Dendritic cell treated with granulocyte-macrophage colony-stimulating factor and Interleukin-4, amounts not matched to agents 40 ng/mL and 50 ng/mL, for 4 days (primary cell): Measurements from ENCODE around the gene KIAA0825.

Experiments
- H3K27ac Mint-ChIP-seq: one replicate; pipeline ENCODE4 v1.8.0; 2022; ENCODE audit warnings: mild to moderate bottlenecking, mixed read lengths
- H3K27me3 Mint-ChIP-seq: one replicate; pipeline ENCODE4 v1.8.0; 2022; ENCODE audit warnings: mild to moderate bottlenecking, mixed read lengths
- H3K36me3 Mint-ChIP-seq: one replicate; pipeline ENCODE4 v1.8.0; 2022; ENCODE audit warnings: low read depth, mixed read lengths
- H3K4me1 Mint-ChIP-seq: one replicate; pipeline ENCODE4 v1.8.0; 2022; ENCODE audit warnings: low read depth, mixed read lengths
- H3K4me3 Mint-ChIP-seq: one replicate; pipeline ENCODE4 v1.8.0; 2022; ENCODE audit warnings: mild to moderate bottlenecking, moderate library complexity, mixed read lengths
- H3K9me3 Mint-ChIP-seq: one replicate; pipeline ENCODE4 v1.8.0; 2022; ENCODE audit warnings: mixed read lengths
- intact Hi-C: fragments of 100-400 bp; cut with micrococcal nuclease; formaldehyde crosslinking; loops from one replicate; pipeline ENCODE4 v1.15.0; 2022

KIAA0825 gene

GRCh38 chr5:94463739-94464138 lies 154.7 kb downstream of the KIAA0825 start:
- Mint-ChIP-seq H3K27ac (no peak overlapping the region), H3K4me1 (no peaks in the 10 kb centered on the region), H3K9me3 (no peaks in the 10 kb centered on the region), H3K36me3 (no peaks in the 10 kb centered on the region), H3K27me3 (no peaks in the 10 kb centered on the region), H3K4me3 (no peak overlapping the region)
- intact Hi-C loops, result no loop called here

GRCh38 chr5:94461131-94461530 lies 157.3 kb downstream of the KIAA0825 start:
- Mint-ChIP-seq H3K36me3 (no peaks in the 10 kb centered on the region), H3K9me3 (no peaks in the 10 kb centered on the region), H3K27ac (no peak overlapping the region), H3K4me1 (no peaks in the 10 kb centered on the region), H3K4me3 (no peak overlapping the region), H3K27me3 (no peaks in the 10 kb centered on the region)
- intact Hi-C loops, result no loop called here

GRCh38 chr5:94459915-94460314 lies 158.5 kb downstream of the KIAA0825 start:
- Mint-ChIP-seq H3K4me1 (no peaks in the 10 kb centered on the region), H3K27me3 (no peaks in the 10 kb centered on the region), H3K4me3 (no peak overlapping the region), H3K27ac (no peak overlapping the region), H3K36me3 (no peaks in the 10 kb centered on the region), H3K9me3 (no peaks in the 10 kb centered on the region)
- intact Hi-C loops, result no loop called here

- Mint-ChIP-seq H3K9me3 (no peaks in the 10 kb centered on the region), H3K36me3 (no peaks in the 10 kb centered on the region), H3K4me1 (no peaks in the 10 kb centered on the region), H3K4me3 (no peak overlapping the region), H3K27me3 (no peaks in the 10 kb centered on the region), H3K27ac (no peak overlapping the region)
- intact Hi-C loops, result no loop called here
Observed at GRCh38 chr5:94457788-94458187, 160.6 kb downstream of the KIAA0825 start.

- Mint-ChIP-seq H3K4me3 (no peak overlapping the region), H3K36me3 (no peaks in the 10 kb centered on the region), H3K27ac (no peak overlapping the region), H3K4me1 (no peaks in the 10 kb centered on the region), H3K27me3 (no peaks in the 10 kb centered on the region), H3K9me3 (no peaks in the 10 kb centered on the region)
- intact Hi-C loops, result no loop called here
Observed at GRCh38 chr5:94445726-94446125, 172.7 kb downstream of the KIAA0825 start.

- Mint-ChIP-seq H3K4me3 (no peak overlapping the region), H3K27me3 (no peaks in the 10 kb centered on the region), H3K4me1 (no peaks in the 10 kb centered on the region), H3K9me3 (no peaks in the 10 kb centered on the region), H3K27ac (no peak overlapping the region), H3K36me3 (no peaks in the 10 kb centered on the region)
- intact Hi-C loops, result no loop called here
Observed at GRCh38 chr5:94442991-94443390, 175.4 kb downstream of the KIAA0825 start.

GRCh38 chr5:94442076-94442475 lies 176.3 kb downstream of the KIAA0825 start:
- Mint-ChIP-seq H3K27me3 (no peaks in the 10 kb centered on the region), H3K4me3 (no peak overlapping the region), H3K9me3 (no peaks in the 10 kb centered on the region), H3K36me3 (no peaks in the 10 kb centered on the region), H3K27ac (no peak overlapping the region), H3K4me1 (no peaks in the 10 kb centered on the region)
- intact Hi-C loops, result no loop called here

- Mint-ChIP-seq H3K9me3 (no peaks in the 10 kb centered on the region), H3K4me1 (no peaks in the 10 kb centered on the region), H3K27ac (no peak overlapping the region)
Observed at GRCh38 chr5:94440015-94440414, 178.4 kb downstream of the KIAA0825 start.

GRCh38 chr5:94433397-94434163 lies 184.8 kb downstream of the KIAA0825 start:
- no peaks in the 10 kb centered on the region for H3K36me3 Mint-ChIP-seq
- no peak overlapping the region for H3K4me3 Mint-ChIP-seq
- H3K9me3 Mint-ChIP-seq, result no peaks in the 10 kb centered on the region
- intact Hi-C loops, result no loop called here
- H3K27me3 Mint-ChIP-seq, result no peaks in the 10 kb centered on the region
- H3K27ac Mint-ChIP-seq, result no peak overlapping the region
- H3K4me1 Mint-ChIP-seq, result peaks cover 24% of the 10 kb centered on the region

More at GRCh38 chr5:94440015-94440414, 178.4 kb downstream of the KIAA0825 start:
- intact Hi-C loops, result no loop called here
- Mint-ChIP-seq H3K36me3 (no peaks in the 10 kb centered on the region), H3K4me3 (no peak overlapping the region), H3K27me3 (no peaks in the 10 kb centered on the region)

- Mint-ChIP-seq H3K9me3 (peaks cover 9% of the 10 kb centered on the region), H3K4me3 (no peak overlapping the region), H3K4me1 (peaks cover 24% of the 10 kb centered on the region), H3K27me3 (no peaks in the 10 kb centered on the region), H3K36me3 (no peaks in the 10 kb centered on the region), H3K27ac (no peak overlapping the region)
- intact Hi-C loops, result no loop called here
Observed at GRCh38 chr5:94432499-94432898, 185.9 kb downstream of the KIAA0825 start.

- intact Hi-C loops, result no loop called here
- no peaks in the 10 kb centered on the region for H3K27me3 Mint-ChIP-seq
- peaks cover 24% of the 10 kb centered on the region for H3K4me1 Mint-ChIP-seq
- H3K9me3 Mint-ChIP-seq, result peaks cover 9% of the 10 kb centered on the region
- no peak overlapping the region for H3K4me3 Mint-ChIP-seq
- no peak overlapping the region for H3K27ac Mint-ChIP-seq
- H3K36me3 Mint-ChIP-seq, result no peaks in the 10 kb centered on the region
Observed at GRCh38 chr5:94431696-94432095, 186.7 kb downstream of the KIAA0825 start.

GRCh38 chr5:94429566-94429965 lies 188.8 kb downstream of the KIAA0825 start:
- H3K27ac Mint-ChIP-seq, result no peak overlapping the region
- intact Hi-C loops, result no loop called here

GRCh38 chr5:94425396-94425795 lies 193.0 kb downstream of the KIAA0825 start:
- Mint-ChIP-seq H3K36me3 (no peaks in the 10 kb centered on the region), H3K27me3 (no peaks in the 10 kb centered on the region), H3K27ac (no peak overlapping the region), H3K4me3 (no peak overlapping the region), H3K4me1 (peaks cover 23% of the 10 kb centered on the region), H3K9me3 (peaks cover 9% of the 10 kb centered on the region)
- intact Hi-C loops, result no loop called here

More at GRCh38 chr5:94429566-94429965, 188.8 kb downstream of the KIAA0825 start:
- H3K4me3 Mint-ChIP-seq, result no peak overlapping the region
- H3K27me3 Mint-ChIP-seq, result no peaks in the 10 kb centered on the region
- peaks cover 23% of the 10 kb centered on the region for H3K4me1 Mint-ChIP-seq
- H3K36me3 Mint-ChIP-seq, result no peaks in the 10 kb centered on the region
- peaks cover 9% of the 10 kb centered on the region for H3K9me3 Mint-ChIP-seq

GRCh38 chr5:94423411-94423810 lies 195.0 kb downstream of the KIAA0825 start:
- Mint-ChIP-seq H3K27me3 (no peaks in the 10 kb centered on the region), H3K27ac (no peak overlapping the region), H3K4me3 (no peak overlapping the region), H3K9me3 (peaks cover 9% of the 10 kb centered on the region), H3K36me3 (no peaks in the 10 kb centered on the region), H3K4me1 (peaks cover 23% of the 10 kb centered on the region)
- intact Hi-C loops, result no loop called here

GRCh38 chr5:94422812-94423211 lies 195.6 kb downstream of the KIAA0825 start:
- Mint-ChIP-seq H3K27ac (no peak overlapping the region), H3K27me3 (no peaks in the 10 kb centered on the region), H3K4me3 (no peak overlapping the region), H3K4me1 (peaks cover 23% of the 10 kb centered on the region), H3K9me3 (peaks cover 3% of the 10 kb centered on the region), H3K36me3 (no peaks in the 10 kb centered on the region)
- intact Hi-C loops, result no loop called here
